GM12878 (cell line): ENCODE results near the gene PCDHA1. TPM values are rescaled to one million over a fixed set of nuclear protein-coding genes. Genes with fewer than 3 reads are reported as not detected.

Source experiments
- ATAC-seq: fragments of 200-7000 bp; cut with Tn5 transposase; 3 replicates; pipeline ENCODE4 v1.9.1; 2020; ENCODE audit warnings: mild to moderate bottlenecking, moderate library complexity
- BruUV-seq: library from RNA; stranded (reverse); fragments of 400-500 nt; replicated peaks from 2 replicates; lab custom pipeline; 2021; lab: Mats Ljungman, UMichigan
- CTCF ChIA-PET: fragments of 300-600 bp; sonication (Branson Sonifier 250); formaldehyde crosslinking; extraction: SDS; loops from one replicate; lab custom pipeline; 2021; ENCODE audit warnings: inconsistent platforms; lab: Yijun Ruan, JAX
- POLR2A ChIA-PET: fragments of 350-600 bp; formaldehyde crosslinking; extraction: SDS; loops from one replicate; lab custom pipeline; 2021; ENCODE audit warnings: inconsistent platforms; lab: Charles Lee
- RAD21 ChIA-PET: fragments of 300-600 bp; sonication (Branson Sonifier 250); formaldehyde crosslinking; loops from one replicate; lab custom pipeline; 2023; ENCODE audit warnings: antibody characterized with exemption; ENCODE audit not compliant: unreplicated experiment; lab: Charles Lee
- SMC1A ChIA-PET: fragments of 300-600 bp; sonication (Branson Sonifier 250); formaldehyde crosslinking; loops from one replicate; lab custom pipeline; 2023; ENCODE audit not compliant: unreplicated experiment, uncharacterized antibody; lab: Charles Lee
- DNase-seq: peaks from one replicate; pipeline ENCODE4 v3.0.0-alpha.2; 2011; ENCODE audit warnings: low read depth, low spot score
- FAIRE-seq: peaks from 3 replicates; lab custom pipeline; 2011; peaks lifted over from hg19 to GRCh38; lab: Jason Lieb, UNC
- H2AFZ ChIP-seq: 2 replicates; pipeline ENCODE4 v1.6.0; 2011; ENCODE audit warnings: low read depth, low read length, control low read depth; ENCODE audit not compliant: control insufficient read depth
- H3K27ac ChIP-seq: 2 replicates; pipeline ENCODE4 v1.5.1; 2011; ENCODE audit warnings: control low read depth; ENCODE audit not compliant: control insufficient read depth, insufficient read depth
- H3K27me3 ChIP-seq, 2 experiments: replicated peaks in 1 of 2; 2 replicates each; pipeline versions ENCODE4 v1.6.0 to v1.6.1; 2011; ENCODE audit warnings: low read length in 1 of 2; ENCODE audit not compliant: control insufficient read depth in 2 of 2, insufficient read depth in 2 of 2
- H3K36me3 ChIP-seq, 2 experiments: 2 replicates each; pipeline ENCODE4 v1.5.1; 2011; ENCODE audit warnings: low read length in 1 of 2; ENCODE audit not compliant: control insufficient read depth in 2 of 2, insufficient read depth in 2 of 2
- H3K4me1 ChIP-seq: 2 replicates; pipeline ENCODE4 v1.6.1; 2011; ENCODE audit warnings: mild to moderate bottlenecking, low read length, moderate library complexity, mixed read lengths; ENCODE audit not compliant: control insufficient read depth, insufficient read depth
- H3K4me2 ChIP-seq: 2 replicates; pipeline ENCODE4 v1.6.0; 2011; ENCODE audit warnings: control low read depth; ENCODE audit not compliant: control insufficient read depth, insufficient read depth
- H3K4me3 ChIP-seq: fragments of 200-600 bp; sonication (generic); 2 replicates; pipeline ENCODE4 v1.5.1; 2016
- H3K79me2 ChIP-seq: 2 replicates; pipeline ENCODE4 v1.6.0; 2011; ENCODE audit warnings: low read length; ENCODE audit not compliant: control insufficient read depth, insufficient read depth
- H3K9ac ChIP-seq: 2 replicates; pipeline ENCODE4 v1.8.0; 2011; ENCODE audit warnings: low read length, control low read depth, mixed read lengths; ENCODE audit not compliant: control insufficient read depth, insufficient read depth
- H3K9me3 ChIP-seq: replicated peaks from 3 replicates; pipeline ENCODE4 v1.5.1; 2011; ENCODE audit warnings: mild to moderate bottlenecking, low read length; ENCODE audit not compliant: control insufficient read depth, insufficient read depth
- H4K20me1 ChIP-seq: 2 replicates; pipeline ENCODE4 v1.6.0; 2011; ENCODE audit not compliant: control insufficient read depth, insufficient read depth
- CHD2 ChIP-seq: IDR thresholded peaks from 2 replicates; pipeline ENCODE4 v1.6.1; 2011; ENCODE audit warnings: low read depth, low read length, improper control_type of control experiment, borderline replicate concordance
- CTCF ChIP-seq, 3 experiments: IDR thresholded peaks in 2 of 3; conservative IDR thresholded peaks in 1 of 3; 2 replicates each; pipeline ENCODE4 v1.5.1; 2011; ENCODE audit warnings: low read depth in 3 of 3, low read length in 3 of 3, mild to moderate bottlenecking in 3 of 3, control low read depth in 2 of 3, moderate library complexity in 2 of 3, inconsistent platforms in 1 of 3, mixed read lengths in 1 of 3; ENCODE audit not compliant: control insufficient read depth in 2 of 3, insufficient read depth in 1 of 3; ENCODE audit errors: extremely low read depth in 1 of 3
- HDGF ChIP-seq: fragments of 450-650 bp; IDR thresholded peaks from 2 replicates; pipeline ENCODE4 v1.6.1; 2016; ENCODE audit warnings: antibody characterized with exemption
- JUND ChIP-seq: IDR thresholded peaks from 2 replicates; pipeline ENCODE4 v1.6.1; 2012; ENCODE audit warnings: low read depth, mild to moderate bottlenecking, low read length, improper control_type of control experiment, moderate library complexity
- KDM1A ChIP-seq: fragments of 200-600 bp; sonication (generic); IDR thresholded peaks from 2 replicates; pipeline ENCODE4 v1.6.1; 2016; ENCODE audit warnings: borderline replicate concordance
- SIN3A ChIP-seq: IDR thresholded peaks from 2 replicates; pipeline ENCODE4 v1.6.1; 2012; ENCODE audit warnings: low read depth, low read length, improper control_type of control experiment
- SMAD1 ChIP-seq: fragments of 450-650 bp; IDR thresholded peaks from 2 replicates; pipeline ENCODE4 v1.6.1; 2018; ENCODE audit warnings: mild to moderate bottlenecking, low read depth; ENCODE audit not compliant: partially characterized antibody
- SMARCA5 ChIP-seq: fragments of 450-650 bp; IDR thresholded peaks from 2 replicates; pipeline ENCODE4 v1.6.1; 2017; ENCODE audit warnings: mild to moderate bottlenecking
- ZBTB4 ChIP-seq: fragments of 450-650 bp; formaldehyde crosslinking; IDR thresholded peaks from 2 replicates; pipeline ENCODE4 v1.4.0; 2022; ENCODE audit warnings: mild to moderate bottlenecking, moderate library complexity
- ZSCAN29 ChIP-seq: fragments of 450-650 bp; IDR thresholded peaks from 2 replicates; pipeline ENCODE4 v1.6.1; 2017; ENCODE audit warnings: mild to moderate bottlenecking, moderate library complexity
- WGBS: methylation state at CpG from one replicate; pipeline ENCODE4 v1.1.6; 2016; ENCODE audit warnings: low lambda C conversion rate; ENCODE audit not compliant: insufficient replicate concordance, insufficient coverage; ENCODE audit errors: missing lambda C conversion rate; 5-methylcytosine and 5-hydroxymethylcytosine counted together
- in situ Hi-C: fragments of 300-500 bp; cut with MboI; formaldehyde crosslinking; loops from 9 replicates; pipeline ENCODE4 v1.14.3; 2018; ENCODE audit warnings: mixed read lengths
- intact Hi-C: fragments of 100-400 bp; cut with micrococcal nuclease; formaldehyde crosslinking; loops from one replicate; pipeline ENCODE4 v1.14.2; 2022; ENCODE audit not compliant: unreplicated experiment
- polyA plus RNA-seq, 11 experiments: library from polyadenylated mRNA; depleted of rRNA in 4 of 11; unstranded in 6 of 11; stranded (reverse) in 5 of 11; fragments of >200 nt; fragmentation: Nextera tagmentation in 4 of 11; fragmentation: Illumina TruSeq in 1 of 11; extraction: Ambion mirVana in 4 of 11; extraction: Trizol in 1 of 11; gene quantifications; 1 replicate in 1 of 11; 2 replicates in 10 of 11; pipeline versions ENCODE4 v1.2.1 to v1.2.3, GENCODE V29; 2011 to 2016; ENCODE audit warnings: inconsistent platforms in 2 of 11, missing spikeins in 2 of 11, low read depth in 1 of 11
- total RNA-seq, 4 experiments: library from RNA; depleted of rRNA in 3 of 4; stranded (reverse); fragments of >200 nt in 3 of 4; fragmentation: Illumina TruSeq in 1 of 4; extraction: Trizol in 1 of 4; gene quantifications; 2 replicates each; pipeline versions ENCODE4 v1.2.1 to v1.2.3, GENCODE V29; 2013 to 2021
- TF ChIP-seq, protein P1 (sequence below): IDR thresholded peaks from 2 replicates; pipeline ENCODE4 v1.6.1; 2011; ENCODE audit warnings: borderline replicate concordance, low read depth, mild to moderate bottlenecking, moderate library complexity, mixed read lengths, low read length; ENCODE audit not compliant: insufficient read depth; ENCODE audit errors: extremely low read length

The PCDHA1 gene
- total and polyA plus RNA-seq, 10 of the 15 experiments (the other 5 are each of a cell fraction or from before 2014, with no cell fraction given) = 0.03 TPM; not detected in 9

- Histone ChIP-seq H3K27me3 (no peaks in the 10 kb centered on the region), H3K79me2 (no peaks in the 10 kb centered on the region), H3K27ac (no peak within 1 kb of the TSS), H3K4me1 (no peaks in the 10 kb centered on the region), H3K9me3 (peaks cover 2% of the 10 kb centered on the region; the same call in 1 of the 3 replicates), H3K9ac (no peak within 1 kb of the TSS), H3K4me3 (no peak within 1 kb of the TSS), H2AFZ (no peak within 1 kb of the TSS), H3K4me2 (no peak within 1 kb of the TSS), H3K36me3 (no peaks in the 10 kb centered on the region), H4K20me1 (no peaks in the 10 kb centered on the region)
- DNase-seq (no peak), ATAC-seq (no peak), FAIRE-seq (no peak)
- ChIA-PET SMC1A (no interaction called here), RAD21 (no interaction called here), POLR2A (no interaction called here), CTCF (no interaction called here)
- 51% methylated on average over 53 of the region's 80 CpGs for WGBS
- intact Hi-C loops = no loop called here
- no peak for TF ChIP-seq JUND
- no peak for TF ChIP-seq SMAD1
- no peak for TF ChIP-seq SIN3A
- TF ChIP-seq KDM1A = no peak
- TF ChIP-seq HDGF = no peak
- no peak for TF ChIP-seq CHD2
- no peak for TF ChIP-seq SMARCA5
- TF ChIP-seq, protein P1, sequence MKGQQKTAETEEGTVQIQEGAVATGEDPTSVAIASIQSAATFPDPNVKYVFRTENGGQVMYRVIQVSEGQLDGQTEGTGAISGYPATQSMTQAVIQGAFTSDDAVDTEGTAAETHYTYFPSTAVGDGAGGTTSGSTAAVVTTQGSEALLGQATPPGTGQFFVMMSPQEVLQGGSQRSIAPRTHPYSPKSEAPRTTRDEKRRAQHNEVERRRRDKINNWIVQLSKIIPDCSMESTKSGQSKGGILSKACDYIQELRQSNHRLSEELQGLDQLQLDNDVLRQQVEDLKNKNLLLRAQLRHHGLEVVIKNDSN = no peak
- no peak for TF ChIP-seq ZBTB4 (CRISPR knock-in tag)
- no peak for TF ChIP-seq ZSCAN29
- no peak for TF ChIP-seq CTCF (IDR thresholded peaks at IDR 0.05 in 2 of 3, conservative IDR thresholded peaks at IDR 0.05 in 1 of 3; ENCODE audit: control insufficient read depth in 2 of 3, extremely low read depth in 1 of 3, insufficient read depth in 1 of 3, low read depth in 3 of 3, low read length in 3 of 3)
- no TSS peak for BruUV-seq
- in situ Hi-C loops = no loop called here
Measured at GRCh38 chr5:140966293-140967225, 180.6 kb downstream of the PCDHA1 start, which contains the start of gene PCDHAC2. Gene PCDHAC2 (plus strand): TSS chr5:140966476. CDS start chr5:140966767, 291 bp downstream.
